GM18526 (cell line): Measurements from ENCODE around the gene PTBP1.

ENCODE experiments used
- POLR2A ChIP-seq: IDR thresholded peaks from 3 replicates; pipeline ENCODE4 v1.6.1; 2011; ENCODE audit not compliant: insufficient read length; ENCODE audit errors: extremely low read depth

PTBP1 gene

DNA sequence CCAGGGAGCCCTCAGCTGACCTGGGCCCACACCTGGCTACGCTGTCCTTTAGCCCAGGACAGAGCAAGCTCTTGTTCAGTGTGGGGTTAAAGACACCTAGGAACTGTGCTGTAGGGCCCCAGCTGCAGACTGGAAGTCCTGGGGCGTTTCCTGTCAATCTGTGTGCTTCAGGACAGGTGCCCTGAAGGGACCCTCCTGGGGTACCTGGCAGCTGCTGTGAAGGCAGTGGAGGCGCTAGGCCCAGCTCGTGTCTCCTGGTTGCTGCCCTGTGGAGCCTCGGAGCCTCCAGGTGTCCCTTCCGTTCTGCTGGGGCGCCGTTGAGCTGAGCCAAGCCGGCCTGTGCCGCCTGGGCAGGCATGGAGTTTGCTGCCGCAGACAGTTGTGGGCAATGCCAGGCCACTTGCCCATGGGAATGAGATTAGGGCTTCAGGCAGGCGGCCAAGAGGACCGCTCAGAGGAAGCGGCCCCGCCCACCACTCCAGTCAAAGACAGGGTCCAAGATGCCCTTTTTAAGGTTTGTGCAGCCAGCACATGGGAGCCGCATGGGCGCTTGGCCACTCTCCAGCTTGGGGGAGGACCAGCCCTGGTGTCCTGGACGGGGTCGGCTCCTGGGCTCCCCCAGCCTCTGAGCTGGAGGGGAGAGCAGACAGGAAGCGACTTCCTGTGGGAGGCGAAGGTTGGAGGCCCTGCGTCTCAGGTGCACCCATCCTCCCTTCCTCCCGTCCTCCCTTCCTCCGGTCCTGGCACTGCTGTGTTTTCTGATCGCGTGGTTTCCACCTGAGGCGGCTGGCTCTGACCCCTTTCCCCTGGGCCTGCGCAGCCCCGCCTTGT is 4.0 kb downstream of the PTBP1 start:
- TF ChIP-seq POLR2A: no peak

DNA sequence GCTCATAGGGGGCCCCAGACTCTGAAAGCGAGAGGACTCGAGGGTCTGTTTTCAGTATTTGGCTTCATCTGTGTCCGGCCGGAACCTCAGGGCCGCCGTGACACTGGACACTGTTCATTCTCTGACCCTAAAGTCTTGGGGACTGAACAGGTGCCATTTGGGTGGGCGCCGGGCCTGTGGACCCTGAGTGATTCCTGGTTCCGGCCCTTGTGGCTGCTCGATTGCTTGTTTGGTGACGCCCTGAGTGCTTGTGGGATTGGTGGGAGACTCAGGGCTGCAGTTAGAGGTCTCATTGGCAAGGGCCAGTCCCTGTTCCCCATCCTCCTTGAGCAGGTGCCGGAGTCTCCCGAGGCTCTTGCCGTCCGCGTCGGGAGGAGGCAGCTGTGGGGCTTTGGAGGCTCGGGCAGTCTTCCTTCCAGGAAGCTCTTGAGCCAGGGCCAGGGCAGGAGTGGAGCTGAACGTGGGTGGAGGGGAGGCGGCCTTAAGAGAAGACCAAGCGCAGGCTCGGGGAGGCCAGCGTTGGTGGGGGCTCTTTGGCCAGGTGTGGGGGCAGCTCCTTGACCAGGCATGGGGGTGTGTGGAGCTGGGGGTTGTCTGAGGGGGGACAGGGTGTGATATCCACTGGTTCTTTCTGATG is 4.7 kb downstream of the PTBP1 start:
- no peak for TF ChIP-seq POLR2A

- TF ChIP-seq POLR2A: no peak
Observed at GRCh38 chr19:802498-803098, 5.3 kb downstream of the PTBP1 start.

GRCh38 chr19:803099-803561 is 5.9 kb downstream of the PTBP1 start:
- no peak for TF ChIP-seq POLR2A

DNA sequence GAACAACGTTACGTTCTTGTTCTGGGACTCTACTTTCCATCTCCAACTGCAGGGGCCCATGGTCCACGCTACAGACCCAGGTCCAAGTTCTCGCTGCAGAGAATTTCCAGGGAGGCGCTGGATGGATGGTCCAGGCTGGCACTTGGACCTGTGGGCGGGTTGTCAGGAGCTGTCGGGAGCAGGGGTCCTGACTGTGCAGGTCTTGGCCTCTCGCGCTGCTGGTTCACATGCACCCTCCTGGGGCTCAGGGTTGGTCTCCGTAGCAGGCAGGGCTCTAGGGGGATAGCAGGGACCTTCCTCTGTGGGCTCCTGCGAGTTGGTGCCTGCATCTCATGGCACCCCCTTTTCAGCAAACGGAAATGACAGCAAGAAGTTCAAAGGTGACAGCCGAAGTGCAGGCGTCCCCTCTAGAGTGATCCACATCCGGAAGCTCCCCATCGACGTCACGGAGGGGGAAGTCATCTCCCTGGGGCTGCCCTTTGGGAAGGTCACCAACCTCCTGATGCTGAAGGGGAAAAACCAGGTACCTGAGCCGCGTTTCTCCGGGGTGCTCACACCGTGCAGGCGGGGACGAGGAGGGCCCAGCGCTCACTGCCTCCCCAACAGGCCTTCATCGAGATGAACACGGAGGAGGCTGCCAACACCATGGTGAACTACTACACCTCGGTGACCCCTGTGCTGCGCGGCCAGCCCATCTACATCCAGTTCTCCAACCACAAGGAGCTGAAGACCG is 6.6 kb downstream of the PTBP1 start:
- TF ChIP-seq POLR2A: no peak

DNA sequence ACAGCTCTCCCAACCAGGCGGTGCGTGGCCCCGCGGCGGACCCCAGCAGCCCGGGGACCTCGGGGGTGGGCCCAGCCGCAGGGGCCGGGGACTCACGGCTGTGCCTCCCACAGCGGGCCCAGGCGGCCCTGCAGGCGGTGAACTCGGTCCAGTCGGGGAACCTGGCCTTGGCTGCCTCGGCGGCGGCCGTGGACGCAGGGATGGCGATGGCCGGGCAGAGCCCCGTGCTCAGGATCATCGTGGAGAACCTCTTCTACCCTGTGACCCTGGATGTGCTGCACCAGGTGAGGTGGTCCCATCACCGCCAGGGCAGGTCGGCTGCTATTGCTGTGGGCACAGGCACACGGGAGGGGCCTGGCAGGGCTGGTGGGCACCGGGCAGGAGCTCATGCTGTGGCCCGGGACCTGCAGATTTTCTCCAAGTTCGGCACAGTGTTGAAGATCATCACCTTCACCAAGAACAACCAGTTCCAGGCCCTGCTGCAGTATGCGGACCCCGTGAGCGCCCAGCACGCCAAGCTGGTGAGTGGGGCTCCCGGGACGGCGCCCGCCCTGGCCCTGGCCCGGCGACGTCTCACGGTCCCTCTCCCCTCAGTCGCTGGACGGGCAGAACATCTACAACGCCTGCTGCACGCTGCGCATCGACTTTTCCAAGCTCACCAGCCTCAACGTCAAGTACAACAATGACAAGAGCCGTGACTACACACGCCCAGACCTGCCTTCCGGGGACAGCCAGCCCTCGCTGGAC is 7.3 kb downstream of the PTBP1 start:
- TF ChIP-seq POLR2A: no peak

DNA sequence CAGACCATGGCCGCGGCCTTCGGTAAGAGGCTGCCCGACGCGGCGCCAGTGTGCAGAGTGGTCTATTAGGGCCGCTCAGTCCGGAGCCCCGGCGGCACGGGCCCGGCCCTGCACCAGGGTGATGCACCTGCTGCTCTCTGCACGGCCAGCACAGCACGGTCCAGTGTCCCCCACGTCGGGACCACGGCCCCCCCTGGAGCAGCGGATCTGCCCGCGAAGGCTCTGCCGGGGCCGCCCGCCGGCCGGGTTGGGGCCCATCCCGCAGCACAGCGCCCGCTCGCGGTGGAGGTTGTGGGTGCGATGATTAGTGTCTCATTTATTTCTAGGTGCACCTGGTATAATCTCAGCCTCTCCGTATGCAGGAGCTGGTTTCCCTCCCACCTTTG is 7.9 kb downstream of the PTBP1 start:
- TF ChIP-seq POLR2A: no peak

- no peak for TF ChIP-seq POLR2A
Observed at GRCh38 chr19:805600-806550, 8.6 kb downstream of the PTBP1 start.

DNA sequence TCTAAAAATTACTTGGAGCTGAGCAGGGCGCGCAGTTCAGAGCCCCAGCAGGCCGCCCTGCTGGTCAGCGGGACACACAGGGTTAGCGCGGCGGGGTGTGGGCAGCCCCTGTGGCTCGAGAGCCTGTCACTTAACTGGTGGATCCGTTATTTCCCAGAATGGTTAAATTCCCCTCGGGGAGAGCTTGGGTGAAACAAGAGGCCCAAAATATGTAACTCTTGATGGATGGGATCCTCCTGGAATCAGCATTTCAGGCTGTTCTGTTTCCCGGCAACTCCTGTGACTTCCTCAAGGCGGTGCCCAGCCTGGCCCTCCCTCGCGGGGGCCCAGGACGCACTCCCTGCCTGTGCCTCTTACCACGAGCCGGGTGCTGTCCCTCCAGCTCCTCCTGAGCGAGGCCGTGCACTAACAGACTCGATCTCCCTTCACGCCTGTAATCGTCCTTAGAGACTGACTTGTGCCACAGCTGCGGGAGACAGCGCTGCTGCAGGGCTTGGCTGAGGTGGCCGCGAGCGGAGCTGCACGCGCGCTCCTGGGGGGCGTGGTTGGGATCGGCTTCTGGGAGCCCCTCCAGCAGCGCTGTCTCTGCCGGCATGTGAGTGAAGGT is 9.7 kb downstream of the PTBP1 start:
- TF ChIP-seq POLR2A: no peak

DNA sequence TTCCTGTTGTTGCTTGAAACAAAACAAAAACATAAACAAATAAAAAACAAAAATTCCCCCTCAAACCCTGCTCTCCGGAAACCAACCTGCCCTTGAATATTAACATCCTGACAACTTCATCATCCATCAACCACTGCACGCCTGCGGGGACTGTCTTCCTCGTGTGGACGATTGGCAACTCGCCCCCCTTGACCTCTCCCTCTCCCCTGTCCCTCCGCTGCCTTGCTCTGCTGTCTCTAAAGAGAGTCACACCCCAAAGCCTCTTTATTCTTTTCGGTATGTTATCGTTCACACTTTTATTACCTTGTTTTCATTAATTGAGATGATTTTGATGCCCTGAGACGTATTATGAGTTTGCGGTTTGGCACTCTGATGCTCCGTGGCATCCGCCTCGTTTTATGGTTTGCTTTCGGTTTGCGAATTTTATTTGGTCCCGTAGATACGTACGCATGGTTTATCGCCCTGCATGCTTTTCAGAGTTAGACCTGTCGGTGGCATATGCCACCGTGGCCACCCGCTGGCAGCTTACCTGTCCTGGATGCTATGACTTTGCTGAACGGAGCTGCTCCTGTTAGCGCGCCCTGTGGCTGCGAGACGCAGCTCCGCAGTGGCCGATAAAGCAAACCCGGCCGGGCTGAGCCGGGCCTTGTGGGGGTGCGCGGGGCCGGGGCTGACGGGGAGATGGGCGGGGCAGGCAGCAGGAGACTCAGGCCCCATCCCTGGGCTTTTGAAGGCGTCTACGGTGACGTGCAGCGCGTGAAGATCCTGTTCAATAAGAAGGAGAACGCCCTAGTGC is 10.6 kb downstream of the PTBP1 start:
- no peak for TF ChIP-seq POLR2A

DNA sequence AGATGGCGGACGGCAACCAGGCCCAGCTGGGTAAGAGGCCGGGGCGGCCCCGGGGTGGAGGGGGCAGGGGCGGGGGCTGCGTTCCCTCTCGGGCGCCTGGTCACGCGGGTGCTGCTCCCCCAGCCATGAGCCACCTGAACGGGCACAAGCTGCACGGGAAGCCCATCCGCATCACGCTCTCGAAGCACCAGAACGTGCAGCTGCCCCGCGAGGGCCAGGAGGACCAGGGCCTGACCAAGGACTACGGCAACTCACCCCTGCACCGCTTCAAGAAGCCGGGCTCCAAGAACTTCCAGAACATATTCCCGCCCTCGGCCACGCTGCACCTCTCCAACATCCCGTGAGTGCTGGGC is 11.1 kb downstream of the PTBP1 start:
- TF ChIP-seq POLR2A: no peak

DNA sequence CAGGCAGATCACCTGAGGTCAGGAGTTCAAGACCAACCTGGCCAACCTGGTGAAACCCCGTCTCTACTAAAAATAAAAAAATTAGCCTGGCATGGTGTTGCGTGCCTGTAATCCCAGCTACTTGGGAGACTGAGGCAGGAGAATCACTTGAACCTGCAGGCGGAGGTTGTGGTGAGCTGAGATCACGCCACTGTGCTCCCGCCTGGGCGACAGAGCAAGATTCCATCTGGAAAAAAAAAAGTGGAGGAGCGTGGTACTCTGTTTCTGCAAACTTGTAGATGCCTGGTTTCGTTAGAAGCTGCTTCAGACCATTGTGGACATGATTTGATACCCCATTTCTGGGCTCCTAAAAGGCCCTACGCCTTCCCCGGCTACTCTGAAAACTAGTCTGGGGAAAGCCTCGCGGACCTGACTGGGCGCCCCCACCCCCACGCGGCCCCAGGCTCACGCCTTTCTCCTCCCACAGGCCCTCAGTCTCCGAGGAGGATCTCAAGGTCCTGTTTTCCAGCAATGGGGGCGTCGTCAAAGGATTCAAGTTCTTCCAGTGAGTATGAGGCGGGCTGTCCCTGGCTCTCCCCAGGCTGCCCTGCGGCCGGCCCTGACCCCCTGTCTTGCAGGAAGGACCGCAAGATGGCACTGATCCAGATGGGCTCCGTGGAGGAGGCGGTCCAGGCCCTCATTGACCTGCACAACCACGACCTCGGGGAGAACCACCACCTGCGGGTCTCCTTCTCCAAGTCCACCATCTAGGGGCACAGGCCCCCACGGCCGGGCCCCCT is 13.0 kb downstream of the PTBP1 start:
- TF ChIP-seq POLR2A: no peak

GRCh38 chr19:810883-811489 is 13.7 kb downstream of the PTBP1 start:
- no peak for TF ChIP-seq POLR2A
